Measurements from ENCODE around the gene RALB. TPM values are rescaled to one million over a fixed set of nuclear protein-coding genes. Genes with fewer than 3 reads are reported as not detected.

The RALB gene
- total and polyA plus RNA-seq, 2 of the 8 experiments (the other 6 are each of a cell fraction or from before 2014, with no cell fraction given): 12.0 to 16.6 TPM

- TF ChIP-seq CHD7 (IDR thresholded peaks at IDR 0.05; ENCODE audit: insufficient replicate concordance, low read length): no peak
- TF ChIP-seq SIX5 (IDR thresholded peaks at IDR 0.05; ENCODE audit: low read depth, low read length): no peak
- TF ChIP-seq PHF8 (conservative IDR thresholded peaks at IDR 0.05; ENCODE audit: low read depth, low read length): no peak
- TF ChIP-seq SIRT6 (IDR thresholded peaks at IDR 0.05; ENCODE audit: low read length): no peak
- TF ChIP-seq JUN (IDR thresholded peaks at IDR 0.05; ENCODE audit: low read depth, low read length): no peak
- TF ChIP-seq CBX8 (IDR thresholded peaks at IDR 0.05; ENCODE audit: borderline replicate concordance, low read depth, low read length): no peak
- no peak for TF ChIP-seq KDM4A (IDR thresholded peaks at IDR 0.05; ENCODE audit: low read depth, low read length, severe bottlenecking)
- no peak for TF ChIP-seq JUND (IDR thresholded peaks at IDR 0.05; ENCODE audit: low read length)
- TF ChIP-seq POLR2AphosphoS5 (IDR thresholded peaks at IDR 0.05; ENCODE audit: low read depth, low read length): no peak
- TF ChIP-seq RNF2 (IDR thresholded peaks at IDR 0.05; ENCODE audit: borderline replicate concordance, low read depth, low read length, missing control alignments, poor library complexity, severe bottlenecking): no peak
- TF ChIP-seq POLR2A (IDR thresholded peaks at IDR 0.05; ENCODE audit: control extremely low read depth in 1 of 2, low read depth in 2 of 2, low read length in 2 of 2): no peak
- TF ChIP-seq EGR1 (IDR thresholded peaks at IDR 0.05; ENCODE audit: borderline replicate concordance, low read depth, low read length): no peak
- TF ChIP-seq CTBP2 (IDR thresholded peaks at IDR 0.05; ENCODE audit: borderline replicate concordance, insufficient read depth, insufficient read length, low read length): no peak
These were observed 12.4 kb downstream of the RALB start (continued) for GRCh38 chr2:120265006-120265405.
